ENCODE measurements around the gene ANKS1B. TPM values are rescaled to one million over a fixed set of nuclear protein-coding genes. Genes with fewer than 3 reads are reported as not detected.

Gene ANKS1B
- total and polyA plus RNA-seq, 11 donors, result 0.62 to 5.8 (median 1.8) TPM

DNA sequence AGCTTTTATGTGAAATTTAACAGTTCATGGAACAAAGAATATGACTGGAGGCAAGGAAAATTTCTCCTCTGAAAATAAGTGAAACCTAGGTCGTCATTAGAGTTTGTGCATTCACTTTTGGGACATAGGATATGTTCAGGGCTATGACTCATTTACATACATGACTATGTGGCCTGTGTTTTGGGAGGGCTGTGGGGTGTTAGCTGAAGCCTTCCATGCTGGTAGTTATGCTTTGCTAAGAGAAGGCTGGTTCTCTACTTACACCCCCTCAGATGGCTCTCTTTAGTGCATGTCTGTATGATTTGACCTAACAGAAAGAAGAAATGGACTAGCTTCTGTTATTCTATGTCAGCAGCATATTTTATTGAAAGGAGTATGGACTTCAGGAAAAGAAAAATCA, 753.7 kb downstream of the ANKS1B start:
- DNase-seq (no peak), ATAC-seq (no peak)
- no peak overlapping the region for H3K4me3 ChIP-seq
- H3K27me3 ChIP-seq, result no peaks in the 10 kb centered on the region
- WGBS, 4 donors, result 46 to 54% (median 52%) methylated on average over 1 of the region's 1 CpG
- no peaks in the 10 kb centered on the region for H3K9me3 ChIP-seq
- no peaks in the 10 kb centered on the region for H3K4me1 ChIP-seq
- H3K36me3 ChIP-seq, result no peaks in the 10 kb centered on the region
- H3K27ac ChIP-seq, result no peak overlapping the region
- TF ChIP-seq CTCF (IDR thresholded peaks at IDR 0.05), result no peak
- intact Hi-C loops (cut with DNase I), result no loop called here

DNA sequence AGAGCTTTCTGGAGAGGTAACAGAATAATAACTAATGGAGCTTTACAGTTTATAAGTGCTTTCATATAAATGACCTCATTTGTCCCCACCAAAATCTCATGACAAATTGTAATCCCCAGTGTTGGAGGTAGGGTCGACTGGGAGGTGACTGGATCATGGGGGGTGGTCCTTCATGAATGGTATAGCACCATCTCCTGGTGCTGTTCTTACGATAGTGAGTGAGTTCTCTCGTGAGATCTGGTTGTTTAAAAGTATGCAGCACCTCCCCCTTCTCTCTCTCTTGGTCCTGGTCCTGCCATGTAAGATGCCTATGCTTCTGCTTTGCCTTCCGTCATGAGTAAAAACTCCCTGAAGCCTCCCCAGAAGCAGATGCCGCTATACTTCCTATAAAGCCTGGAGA, 760.5 kb downstream of the ANKS1B start:
- H3K4me1 ChIP-seq, result no peaks in the 10 kb centered on the region
- WGBS, 4 donors, result 57 to 66% (median 60%) methylated on average over 5 of the region's 5 CpGs
- no peak for TF ChIP-seq CTCF (IDR thresholded peaks at IDR 0.05)
- no peak for TF ChIP-seq POLR2A (IDR thresholded peaks at IDR 0.05)
- H3K27ac ChIP-seq, result no peak overlapping the region
- H3K9me3 ChIP-seq, result peaks cover 0 to 3% (median 0%) of the 10 kb centered on the region in 12 donors
- H3K27me3 ChIP-seq, result no peaks in the 10 kb centered on the region
- ATAC-seq (no peak), DNase-seq (no peak)
- intact Hi-C loops (cut with DNase I), result no loop called here
- no peak overlapping the region for H3K4me3 ChIP-seq
- H3K36me3 ChIP-seq, result no peaks in the 10 kb centered on the region

GRCh38 chr12:99223579-99223978, 761.2 kb downstream of the ANKS1B start:
- no peaks in the 10 kb centered on the region for H3K27me3 ChIP-seq
- 34 to 49% (median 37%) methylated on average over 5 of the region's 5 CpGs for WGBS, 4 donors
- ATAC-seq (no peak), DNase-seq (no peak)
- no peak overlapping the region for H3K27ac ChIP-seq
- intact Hi-C loops (cut with DNase I), result no loop called here
- TF ChIP-seq CTCF (IDR thresholded peaks at IDR 0.05) (no peak), POLR2A (IDR thresholded peaks at IDR 0.05) (no peak)
- no peak overlapping the region for H3K4me3 ChIP-seq
- H3K36me3 ChIP-seq, result no peaks in the 10 kb centered on the region
- peaks cover 0 to 3% (median 0%) of the 10 kb centered on the region in 12 donors for H3K9me3 ChIP-seq
- no peaks in the 10 kb centered on the region for H3K4me1 ChIP-seq

DNA sequence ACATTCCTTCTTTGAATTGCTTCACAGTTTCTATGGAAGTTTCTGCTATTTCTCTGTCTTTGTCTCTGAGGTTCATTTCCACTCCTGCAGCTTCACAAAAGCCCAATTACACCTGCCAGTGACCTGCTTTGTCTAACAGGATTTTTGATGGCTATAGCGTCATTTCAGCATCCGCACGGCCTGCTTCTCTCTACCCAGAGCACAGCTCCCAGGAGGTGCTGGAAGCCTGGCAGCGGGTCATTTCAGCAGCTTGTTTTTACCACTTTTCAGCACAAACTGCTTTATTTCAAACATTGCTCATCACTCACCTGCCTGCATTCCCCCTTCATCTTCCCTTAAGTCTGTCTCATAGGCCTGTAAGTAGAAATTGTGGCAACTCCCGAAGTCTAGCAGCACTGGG, 771.7 kb downstream of the ANKS1B start:
- no peak for DNase-seq
- Histone ChIP-seq H3K36me3 (no peaks in the 10 kb centered on the region), H3K27ac (no peak overlapping the region), H3K27me3 (no peaks in the 10 kb centered on the region), H3K9me3 (peaks cover 0 to 35% (median 10%) of the 10 kb centered on the region in 12 donors), H3K4me3 (no peak overlapping the region), H3K4me1 (no peaks in the 10 kb centered on the region)
- no peak for ATAC-seq
- intact Hi-C loops (cut with DNase I), result no loop called here
- WGBS, 4 donors, result 67 to 82% (median 73%) methylated on average over 5 of the region's 5 CpGs
- TF ChIP-seq POLR2A (IDR thresholded peaks at IDR 0.05), result no peak
- no peak for TF ChIP-seq CTCF (IDR thresholded peaks at IDR 0.05)
